Parathyroid adenoma (tissue), 2 donors: ENCODE data around the gene FH.

Experiments used
- H2AFZ ChIP-seq: fragments of 300-600 bp; sonication (generic); one replicate; pipeline ENCODE4 v1.7.0; 2017; ENCODE audit warnings: antibody characterized with exemption, mild to moderate bottlenecking
- H3K27ac ChIP-seq: fragments of 300-600 bp; sonication (generic); one replicate; pipeline ENCODE4 v1.7.0; 2017
- H3K27me3 ChIP-seq: fragments of 300-600 bp; sonication (generic); one replicate; pipeline ENCODE4 v1.7.0; 2017; ENCODE audit warnings: low read length; ENCODE audit not compliant: control insufficient read depth, insufficient read depth
- H3K36me3 ChIP-seq: fragments of 300-600 bp; sonication (generic); one replicate; pipeline ENCODE4 v1.7.0; 2017; ENCODE audit warnings: low read length; ENCODE audit not compliant: control insufficient read depth, insufficient read depth
- H3K4me1 ChIP-seq: fragments of 300-600 bp; sonication (generic); one replicate; pipeline ENCODE4 v1.7.0; 2017; ENCODE audit warnings: control low read depth
- H3K4me2 ChIP-seq: fragments of 300-600 bp; sonication (generic); one replicate; pipeline ENCODE4 v1.7.0; 2017; ENCODE audit warnings: low read length
- H3K4me3 ChIP-seq: fragments of 300-600 bp; sonication (generic); one replicate; pipeline ENCODE4 v1.7.0; 2017; ENCODE audit warnings: low read depth, low read length
- H3K79me2 ChIP-seq: fragments of 300-600 bp; sonication (generic); one replicate; pipeline ENCODE4 v1.7.0; 2017; ENCODE audit warnings: control low read depth
- H3K9ac ChIP-seq: fragments of 300-600 bp; sonication (generic); one replicate; pipeline ENCODE4 v1.7.0; 2017; ENCODE audit warnings: mild to moderate bottlenecking
- H3K9me3 ChIP-seq: fragments of 300-600 bp; sonication (generic); one replicate; pipeline ENCODE4 v1.7.0; 2017; ENCODE audit warnings: low read length; ENCODE audit not compliant: control insufficient read depth
- TF ChIP-seq, protein P1 (sequence below): fragments of 300-600 bp; sonication (generic); IDR thresholded peaks from one replicate; pipeline ENCODE4 v1.7.0; 2017; ENCODE audit warnings: antibody characterized with exemption, mild to moderate bottlenecking
- donor health status: primary hyperparathyroidism.

FH gene

DNA sequence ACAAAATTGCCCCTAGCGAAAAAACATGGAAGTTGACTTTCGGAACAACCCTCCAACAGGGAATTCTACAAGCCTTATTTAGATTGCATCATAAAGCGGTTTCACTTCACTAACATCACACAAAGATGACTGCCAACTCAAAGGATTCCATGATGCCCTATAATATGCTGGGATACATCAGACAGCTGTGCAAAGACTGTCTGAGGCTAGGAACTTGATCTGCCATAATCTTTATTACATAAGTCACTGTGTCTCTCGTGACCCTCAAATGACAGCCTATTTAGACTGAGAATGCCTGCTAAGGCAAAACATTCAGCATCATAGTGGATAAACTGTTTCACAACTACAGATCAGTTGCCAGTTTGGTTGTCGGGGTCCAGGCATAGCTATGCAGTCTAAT lies 23.8 kb downstream of the FH start:
- Histone ChIP-seq H3K27ac (no peak overlapping the region), H3K79me2 (no peaks in the 10 kb centered on the region), H3K36me3 (no peaks in the 10 kb centered on the region), H3K9me3 (no peaks in the 10 kb centered on the region), H3K4me1 (no peaks in the 10 kb centered on the region), H3K9ac (no peak overlapping the region), H3K27me3 (no peaks in the 10 kb centered on the region), H3K4me2 (no peak overlapping the region), H3K4me3 (no peak overlapping the region), H2AFZ (no peak overlapping the region)
- TF ChIP-seq, protein P1, sequence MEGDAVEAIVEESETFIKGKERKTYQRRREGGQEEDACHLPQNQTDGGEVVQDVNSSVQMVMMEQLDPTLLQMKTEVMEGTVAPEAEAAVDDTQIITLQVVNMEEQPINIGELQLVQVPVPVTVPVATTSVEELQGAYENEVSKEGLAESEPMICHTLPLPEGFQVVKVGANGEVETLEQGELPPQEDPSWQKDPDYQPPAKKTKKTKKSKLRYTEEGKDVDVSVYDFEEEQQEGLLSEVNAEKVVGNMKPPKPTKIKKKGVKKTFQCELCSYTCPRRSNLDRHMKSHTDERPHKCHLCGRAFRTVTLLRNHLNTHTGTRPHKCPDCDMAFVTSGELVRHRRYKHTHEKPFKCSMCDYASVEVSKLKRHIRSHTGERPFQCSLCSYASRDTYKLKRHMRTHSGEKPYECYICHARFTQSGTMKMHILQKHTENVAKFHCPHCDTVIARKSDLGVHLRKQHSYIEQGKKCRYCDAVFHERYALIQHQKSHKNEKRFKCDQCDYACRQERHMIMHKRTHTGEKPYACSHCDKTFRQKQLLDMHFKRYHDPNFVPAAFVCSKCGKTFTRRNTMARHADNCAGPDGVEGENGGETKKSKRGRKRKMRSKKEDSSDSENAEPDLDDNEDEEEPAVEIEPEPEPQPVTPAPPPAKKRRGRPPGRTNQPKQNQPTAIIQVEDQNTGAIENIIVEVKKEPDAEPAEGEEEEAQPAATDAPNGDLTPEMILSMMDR, result no peak

DNA sequence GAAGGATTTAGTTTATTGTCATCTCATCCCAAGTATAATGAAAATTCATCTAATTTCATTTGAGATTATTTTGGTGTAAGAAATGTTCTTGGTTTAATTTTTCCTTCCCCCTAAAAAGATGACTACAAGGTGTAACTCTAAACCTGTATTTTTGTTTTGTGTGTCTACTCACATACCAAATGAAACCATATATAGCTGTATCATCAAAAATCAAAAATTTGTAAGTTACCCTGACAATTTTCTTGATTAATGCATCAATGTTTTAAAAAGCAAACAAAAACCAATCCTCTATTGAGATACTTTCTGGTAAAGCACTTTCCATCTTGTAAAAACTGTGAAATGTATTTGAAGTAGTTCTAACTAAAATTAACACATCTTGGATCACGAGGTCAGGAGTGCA lies 30.8 kb downstream of the FH start:
- H3K9me3 ChIP-seq, result no peaks in the 10 kb centered on the region
- no peaks in the 10 kb centered on the region for H3K4me1 ChIP-seq
- no peak overlapping the region for H3K27ac ChIP-seq
- no peaks in the 10 kb centered on the region for H3K36me3 ChIP-seq
- H3K79me2 ChIP-seq, result no peaks in the 10 kb centered on the region
- no peak overlapping the region for H2AFZ ChIP-seq
- H3K9ac ChIP-seq, result no peak overlapping the region
- H3K4me2 ChIP-seq, result no peak overlapping the region
- H3K27me3 ChIP-seq, result no peaks in the 10 kb centered on the region
- TF ChIP-seq, protein P1, result no peak
- H3K4me3 ChIP-seq, result no peak overlapping the region

DNA sequence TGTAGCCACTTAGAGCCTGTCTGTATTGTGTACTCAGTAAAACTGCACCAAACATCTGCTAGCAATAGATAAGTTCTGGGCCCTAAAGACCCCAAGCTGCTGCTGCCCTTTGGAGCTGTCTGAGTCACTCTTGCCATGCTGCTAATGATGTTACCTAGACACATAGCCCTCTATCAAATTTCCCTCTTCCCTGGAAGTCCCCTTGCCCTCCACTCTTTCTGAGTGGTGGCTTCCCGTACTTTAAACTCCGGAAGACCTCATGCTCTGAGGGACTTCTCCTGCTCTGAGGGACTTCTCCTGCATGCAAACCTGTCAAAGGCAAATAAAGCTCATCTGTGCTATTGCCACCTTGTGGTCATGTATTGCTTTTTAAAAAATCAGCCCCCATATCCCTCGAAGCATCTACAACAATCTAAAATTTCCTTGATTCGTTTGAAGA lies 34.0 kb downstream of the FH start:
- TF ChIP-seq, protein P1, result no peak
- Histone ChIP-seq H3K4me2 (no peak overlapping the region), H3K9ac (no peak overlapping the region), H2AFZ (no peak overlapping the region), H3K27me3 (no peaks in the 10 kb centered on the region), H3K36me3 (no peaks in the 10 kb centered on the region), H3K9me3 (no peaks in the 10 kb centered on the region), H3K4me3 (no peak overlapping the region), H3K27ac (no peak overlapping the region), H3K4me1 (no peaks in the 10 kb centered on the region), H3K79me2 (no peaks in the 10 kb centered on the region)

DNA sequence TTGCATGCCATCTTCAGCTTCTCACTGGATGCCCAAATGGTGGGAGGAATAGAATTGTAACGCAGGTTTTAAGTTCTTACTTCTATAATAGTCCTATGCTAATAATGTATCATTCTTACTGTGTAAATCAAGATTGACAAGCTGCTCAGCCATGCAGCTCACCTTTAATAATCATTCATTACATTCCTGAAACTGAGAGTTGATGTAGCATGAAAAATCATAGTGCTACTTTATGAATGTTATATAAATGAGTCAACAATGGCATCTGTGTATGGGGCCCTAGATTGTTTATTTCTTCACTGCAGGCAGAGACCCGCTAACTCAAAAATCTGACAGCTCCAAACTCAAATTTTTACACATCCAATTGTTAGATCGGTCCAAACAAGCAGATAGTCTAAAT lies 34.4 kb downstream of the FH start:
- H3K4me2 ChIP-seq, result no peak overlapping the region
- H2AFZ ChIP-seq, result no peak overlapping the region
- no peaks in the 10 kb centered on the region for H3K9me3 ChIP-seq
- no peaks in the 10 kb centered on the region for H3K36me3 ChIP-seq
- no peaks in the 10 kb centered on the region for H3K79me2 ChIP-seq
- H3K27me3 ChIP-seq, result no peaks in the 10 kb centered on the region
- no peak overlapping the region for H3K9ac ChIP-seq
- no peaks in the 10 kb centered on the region for H3K4me1 ChIP-seq
- no peak overlapping the region for H3K27ac ChIP-seq
- TF ChIP-seq, protein P1, result no peak
- H3K4me3 ChIP-seq, result no peak overlapping the region

DNA sequence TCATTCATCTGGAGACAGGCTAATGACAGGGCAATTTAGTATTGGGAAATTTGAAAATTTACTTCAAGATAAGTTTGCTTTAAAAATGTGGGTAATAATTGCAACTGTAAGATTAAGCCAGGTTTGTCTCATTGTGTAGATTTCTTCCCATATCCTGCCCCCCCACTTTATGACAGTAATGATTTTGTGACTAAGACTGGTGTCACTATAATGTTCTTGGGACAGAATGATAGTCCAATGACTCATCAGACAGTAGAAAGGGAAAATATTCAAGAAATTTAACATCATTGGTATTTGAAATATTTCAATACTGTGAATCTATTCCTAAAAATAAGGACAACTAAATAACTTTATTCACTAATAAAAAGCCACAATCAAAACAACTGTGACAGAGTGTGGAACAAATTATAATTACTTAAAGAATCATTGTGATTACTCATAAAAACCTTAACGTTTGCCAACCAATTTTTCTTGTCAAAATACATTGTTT lies 36.7 kb downstream of the FH start:
- no peaks in the 10 kb centered on the region for H3K79me2 ChIP-seq

More for the DNA sequence above, 36.7 kb downstream of the FH start:
- TF ChIP-seq, protein P1, result no peak
- no peaks in the 10 kb centered on the region for H3K9me3 ChIP-seq
- no peaks in the 10 kb centered on the region for H3K4me1 ChIP-seq
- H3K9ac ChIP-seq, result no peak overlapping the region
- no peaks in the 10 kb centered on the region for H3K36me3 ChIP-seq
- no peaks in the 10 kb centered on the region for H3K27me3 ChIP-seq
- no peak overlapping the region for H3K4me2 ChIP-seq
- no peak overlapping the region for H3K4me3 ChIP-seq
- no peak overlapping the region for H3K27ac ChIP-seq
- no peak overlapping the region for H2AFZ ChIP-seq
